Psoas muscle (tissue), 8 donors: ENCODE data around the gene OR56A4. TPM values are rescaled to one million over a fixed set of nuclear protein-coding genes. Genes with fewer than 3 reads are reported as not detected.

Source experiments
- ATAC-seq, 4 donors: fragments of 200-7000 bp; cut with Tn5 transposase; one replicate each; pipeline ENCODE4 v1.9.1; 2020; ENCODE audit warnings: moderate library complexity in 3 of 4, mild to moderate bottlenecking in 2 of 4
- DNase-seq, 2 donors: peaks; one replicate each; pipeline ENCODE4 v3.0.0-alpha.2; 2020
- H3K27ac ChIP-seq: fragments of 200-600 bp; one replicate; pipeline ENCODE4 v1.8.0; 2022
- H3K27me3 ChIP-seq, 3 donors: fragments of 200-600 bp in 1 of 3; one replicate each; pipeline versions ENCODE4 v1.6.1 to v1.8.0; 2013 to 2022; ENCODE audit warnings: low read length in 2 of 3, mild to moderate bottlenecking in 2 of 3, moderate library complexity in 1 of 3; ENCODE audit not compliant: insufficient read depth in 3 of 3
- H3K36me3 ChIP-seq, 2 donors: fragments of 200-600 bp in 1 of 2; one replicate each; pipeline versions ENCODE4 v1.6.1 to v1.8.0; 2013 to 2022; ENCODE audit warnings: low read depth in 1 of 2, mild to moderate bottlenecking in 1 of 2, moderate library complexity in 1 of 2; ENCODE audit not compliant: insufficient read depth in 1 of 2
- H3K4me1 ChIP-seq: fragments of 200-600 bp; one replicate; pipeline ENCODE4 v1.8.0; 2022
- H3K4me3 ChIP-seq: fragments of 200-600 bp; one replicate; pipeline ENCODE4 v1.8.0; 2022; ENCODE audit warnings: mild to moderate bottlenecking
- H3K9me3 ChIP-seq: fragments of 200-600 bp; one replicate; pipeline ENCODE4 v1.8.0; 2022
- CTCF ChIP-seq: fragments of 200-600 bp; IDR thresholded peaks from one replicate; pipeline ENCODE4 v1.8.0; 2022; ENCODE audit warnings: antibody characterized with exemption
- WGBS, 3 donors: extraction: QIAGEN DNeasy Blood & Tissue Kit; methylation state at CpG; one replicate each; pipeline versions ENCODE4 v1.1.6 to v1.1.7; 2013; 5-methylcytosine and 5-hydroxymethylcytosine counted together
- intact Hi-C, 2 donors: fragments of 100-400 bp; cut with DNase I; formaldehyde crosslinking; loops; one replicate each; pipeline versions ENCODE4 v1.11.0 to v1.14.2; 2022
- polyA plus RNA-seq, 3 donors: library from polyadenylated mRNA; stranded (reverse); fragments of 200-250 nt; gene quantifications; one replicate each; pipeline ENCODE4 v1.2.3, GENCODE V29; 2013
- total RNA-seq, 4 donors: library from RNA; stranded (reverse); fragmentation: NEBNext Ultra II Directional in 2 of 4; extraction: Animal tissue kit (Norgen Biotek cat#: 25700) in 2 of 4; gene quantifications; one replicate each; pipeline versions ENCODE4 v1.2.1 to v1.2.4, GENCODE V29; 2021 to 2023
- donor health status: healthy with polysubstance abuse.
- donor health status: DM: no; HTN: no; CAD: no; lungs with moderate emphysema.
- donor health status: Bipolar disorder and iron deficiency.
- donor health status: healthy.
- donor health status: DM: yes; HTN: yes; CAD: no.
- donor health status: DM: no; HTN: no; CAD: no.
- donor health status: DM: no; HTN: no; CAD: no.
- donor health status: DM: yes; HTN: yes; CAD: no.

Gene OR56A4
- total and polyA plus RNA-seq, 7 donors = not detected

- Histone ChIP-seq H3K4me3 (no peak overlapping the region), H3K36me3 (no peaks in the 10 kb centered on the region), H3K9me3 (peaks cover 8% of the 10 kb centered on the region), H3K27ac (no peak overlapping the region), H3K4me1 (no peaks in the 10 kb centered on the region), H3K27me3 (no peaks in the 10 kb centered on the region)
- DNase-seq = no peak
- ATAC-seq = no peak
- 68 to 92% (median 81%) methylated on average over 3 of the region's 3 CpGs for WGBS, 3 donors
- intact Hi-C loops = no loop called here
- no peak for TF ChIP-seq CTCF
Measured at GRCh38 chr11:6013042-6013441, 6.3 kb upstream of the OR56A4 start.

- Histone ChIP-seq H3K36me3 (no peaks in the 10 kb centered on the region), H3K27me3 (no peaks in the 10 kb centered on the region), H3K4me3 (no peak overlapping the region), H3K4me1 (no peaks in the 10 kb centered on the region), H3K9me3 (peaks cover 4% of the 10 kb centered on the region), H3K27ac (no peak overlapping the region)
- ATAC-seq = no peak
- TF ChIP-seq CTCF = no peak
- no peak for DNase-seq
- intact Hi-C loops = no loop called here
- 70 to 78% (median 73%) methylated on average over 4 of the region's 4 CpGs for WGBS, 3 donors
Measured at GRCh38 chr11:6012035-6012668, 5.4 kb upstream of the OR56A4 start.

- Histone ChIP-seq H3K27ac (no peak overlapping the region), H3K4me3 (no peak overlapping the region), H3K9me3 (no peaks in the 10 kb centered on the region), H3K36me3 (no peaks in the 10 kb centered on the region), H3K27me3 (no peaks in the 10 kb centered on the region), H3K4me1 (no peaks in the 10 kb centered on the region)
- no peak for TF ChIP-seq CTCF
- DNase-seq (no peak), ATAC-seq (no peak)
- intact Hi-C loops = no loop called here
Measured at GRCh38 chr11:6006395-6006794, 351 bp downstream of the OR56A4 start.

GRCh38 chr11:6002202-6002699 lies 4.5 kb downstream of the OR56A4 start:
- Histone ChIP-seq H3K4me3 (no peak overlapping the region), H3K27me3 (no peaks in the 10 kb centered on the region), H3K36me3 (no peaks in the 10 kb centered on the region), H3K27ac (no peak overlapping the region), H3K4me1 (no peaks in the 10 kb centered on the region), H3K9me3 (no peaks in the 10 kb centered on the region)
- intact Hi-C loops = no loop called here
- 73 to 76% (median 74%) methylated on average over 7 of the region's 7 CpGs for WGBS, 3 donors
- no peak for TF ChIP-seq CTCF
- no peak for DNase-seq
- no peak for ATAC-seq

GRCh38 chr11:5994791-5995190 lies 12.0 kb downstream of the OR56A4 start:
- Histone ChIP-seq H3K4me1 (no peaks in the 10 kb centered on the region), H3K27me3 (no peaks in the 10 kb centered on the region), H3K9me3 (no peaks in the 10 kb centered on the region), H3K27ac (no peak overlapping the region), H3K36me3 (no peaks in the 10 kb centered on the region), H3K4me3 (no peak overlapping the region)
- intact Hi-C loops = no loop called here
- no peak for ATAC-seq
- WGBS, 3 donors = 86 to 89% (median 86%) methylated on average over 14 of the region's 14 CpGs
- DNase-seq = no peak
- no peak for TF ChIP-seq CTCF
